ENCODE data around the gene LGALS1.

- TF ChIP-seq CTCF (conservative IDR thresholded peaks at IDR 0.05; ENCODE audit: low read depth, low read length) (peak; percentile 92), EZH2 (IDR thresholded peaks at IDR 0.05; ENCODE audit: borderline replicate concordance, low read depth, low read length, poor library complexity, severe bottlenecking) (no peak)
Measured at GRCh38 chr22:37681556-37682049, 6.2 kb downstream of the LGALS1 start.

All from A673 (cell line).